ENCODE results near the gene LRRC45.
"Not testable (repeated sequence)": the region's sequence is repeated elsewhere in the genome, so short reads cannot be mapped to it uniquely, and the experiment has no call there.

The LRRC45 gene

DNA sequence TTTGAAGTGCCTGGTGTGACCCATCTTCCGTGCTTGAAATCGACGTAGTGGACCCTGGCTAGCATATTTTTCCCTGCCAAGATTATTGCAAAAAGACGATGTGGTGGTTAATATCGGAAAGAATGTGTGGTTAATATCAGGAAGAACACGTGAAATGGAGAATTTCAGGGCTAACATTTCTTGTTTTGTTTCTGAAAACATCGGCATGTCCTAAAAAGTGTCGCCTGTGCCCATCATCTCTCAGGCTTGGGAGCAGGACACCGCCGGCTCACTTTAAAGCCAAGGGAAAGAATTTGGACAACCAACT, 14.7 kb downstream of the LRRC45 start:
- peaks cover 0 to 13% (median 8%) of the 10 kb centered on the region in 3 donors for H3K36me3 ChIP-seq
- H3K27ac ChIP-seq, result peak overlapping the region; percentile 96 to 99
- peak overlapping the region; percentile 64 to 97 for H3K4me3 ChIP-seq
- intact Hi-C loops (cut with DNase I; ENCODE audit: low total_unique reads), result loop anchor here (5.0 kb wide), 1 partner anchor 59 kb away; the partner anchor contains the start of gene FASN
- TF ChIP-seq CTCF (IDR thresholded peaks at IDR 0.05), result no peak
- H3K4me1 ChIP-seq, result peaks cover 0 to 22% (median 16%) of the 10 kb centered on the region in 4 donors
- peaks cover 0 to 9% of the 10 kb centered on the region in 2 donors for H3K27me3 ChIP-seq
- no peak for DNase-seq
- no peaks in the 10 kb centered on the region for H3K9me3 ChIP-seq

- intact Hi-C loops (cut with DNase I; ENCODE audit: low total_unique reads), result loop anchor here (5.0 kb wide), 1 partner anchor 58 kb away; the partner anchor contains the start of gene FASN
- H3K4me3 ChIP-seq, H3K27ac ChIP-seq, H3K27me3 ChIP-seq, H3K9me3 ChIP-seq, DNase-seq: not testable (repeated sequence)
- peaks cover 0 to 13% (median 8%) of the 10 kb centered on the region in 3 donors for H3K36me3 ChIP-seq
- peaks cover 0 to 22% (median 16%) of the 10 kb centered on the region in 4 donors for H3K4me1 ChIP-seq
Observed at GRCh38 chr17:82038796-82039409, 15.8 kb downstream of the LRRC45 start.

DNA sequence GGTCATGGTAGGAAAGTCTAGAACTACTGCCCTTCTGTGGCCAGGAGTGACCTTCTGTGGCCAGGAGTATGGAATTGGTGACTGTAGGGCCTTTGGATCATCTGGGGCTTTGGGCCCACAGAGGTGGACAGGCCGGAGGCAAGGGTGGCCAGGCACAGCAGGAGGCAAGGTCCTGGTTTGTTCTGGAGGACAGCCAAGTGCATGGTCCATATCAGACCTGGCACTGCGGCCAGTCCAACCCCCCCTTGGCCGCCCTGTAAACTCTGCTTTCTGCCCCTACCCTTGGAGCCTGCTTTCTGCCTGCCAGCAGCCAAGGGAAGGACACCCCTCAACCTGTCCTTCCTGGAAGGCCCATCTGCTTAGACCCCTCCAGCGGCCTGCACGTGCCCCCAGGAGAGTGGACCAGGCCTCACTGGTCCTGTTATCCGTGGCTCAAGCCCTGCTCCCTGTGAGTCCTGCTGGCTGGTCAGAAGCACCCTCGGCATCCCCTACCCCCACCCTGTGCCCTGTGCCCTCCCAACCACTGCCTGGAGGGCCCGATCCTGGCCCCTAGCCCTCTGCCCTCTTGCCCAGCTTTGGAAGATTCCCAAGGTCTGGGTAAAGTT, 16.7 kb downstream of the LRRC45 start:
- H3K4me3 ChIP-seq, result no peak overlapping the region
- H3K36me3 ChIP-seq, result peaks cover 0 to 13% (median 8%) of the 10 kb centered on the region in 3 donors
- peaks cover 0 to 22% (median 16%) of the 10 kb centered on the region in 4 donors for H3K4me1 ChIP-seq
- H3K9me3 ChIP-seq, result no peaks in the 10 kb centered on the region
- H3K27me3 ChIP-seq, result no peaks in the 10 kb centered on the region
- DNase-seq, result no peak
- H3K27ac ChIP-seq, result no peak overlapping the region
- intact Hi-C loops (cut with DNase I; ENCODE audit: low total_unique reads), result loop anchor here (5.0 kb wide), 1 partner anchor 58 kb away; the partner anchor contains the start of gene FASN
- TF ChIP-seq CTCF (IDR thresholded peaks at IDR 0.05), result no peak

GRCh38 chr17:82041144-82041814, 18.2 kb downstream of the LRRC45 start:
- Histone ChIP-seq H3K9me3 (no peaks in the 10 kb centered on the region), H3K27ac (no peak overlapping the region), H3K27me3 (no peaks in the 10 kb centered on the region), H3K4me3 (no peak overlapping the region), H3K4me1 (peaks cover 0 to 13% (median 10%) of the 10 kb centered on the region in 4 donors), H3K36me3 (no peaks in the 10 kb centered on the region)
- intact Hi-C loops (cut with DNase I; ENCODE audit: low total_unique reads), result no loop called here
- DNase-seq, result no peak
- TF ChIP-seq CTCF (IDR thresholded peaks at IDR 0.05), result no peak

GRCh38 chr17:82042649-82043048, 19.5 kb downstream of the LRRC45 start:
- Histone ChIP-seq H3K27me3 (no peaks in the 10 kb centered on the region), H3K36me3 (peaks cover 6 to 11% (median 7%) of the 10 kb centered on the region in 3 donors), H3K4me3 (no peak overlapping the region), H3K9me3 (no peaks in the 10 kb centered on the region), H3K4me1 (peaks cover 0 to 6% (median 2%) of the 10 kb centered on the region in 4 donors), H3K27ac (no peak overlapping the region)
- no peak for DNase-seq
- intact Hi-C loops (cut with DNase I; ENCODE audit: low total_unique reads), result no loop called here
- TF ChIP-seq CTCF (IDR thresholded peaks at IDR 0.05), result no peak

DNA sequence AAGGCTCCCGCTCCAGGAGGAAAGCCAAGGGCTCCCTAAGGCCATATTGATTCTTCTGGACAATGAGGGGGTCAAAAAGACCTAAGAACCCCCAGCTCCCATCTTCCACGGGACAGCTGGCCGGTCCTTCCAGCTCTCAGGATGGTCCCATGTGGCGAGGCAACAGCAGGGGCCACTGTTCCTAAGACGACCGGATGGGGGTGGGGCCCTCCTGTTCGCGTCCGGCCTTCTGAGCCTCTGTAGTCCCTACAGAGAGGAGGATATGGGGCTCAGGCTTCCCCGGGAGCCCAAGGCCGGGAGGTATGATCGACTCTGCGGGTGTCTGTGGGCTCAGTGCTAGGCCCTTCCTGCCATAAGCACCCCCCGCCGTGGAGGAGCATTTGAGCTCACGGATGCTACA, 20.4 kb downstream of the LRRC45 start:
- Histone ChIP-seq H3K27ac (no peak overlapping the region), H3K4me3 (no peak overlapping the region), H3K9me3 (no peaks in the 10 kb centered on the region), H3K27me3 (no peaks in the 10 kb centered on the region), H3K36me3 (peaks cover 11 to 20% (median 15%) of the 10 kb centered on the region in 3 donors), H3K4me1 (no peaks in the 10 kb centered on the region)
- no peak for TF ChIP-seq CTCF (IDR thresholded peaks at IDR 0.05)
- intact Hi-C loops (cut with DNase I; ENCODE audit: low total_unique reads), result no loop called here
- DNase-seq, result no peak
